Motor neuron (in vitro differentiated cells): ENCODE data around the gene BORA. TPM values are rescaled to one million over a fixed set of nuclear protein-coding genes. Genes with fewer than 3 reads are reported as not detected.
"Not testable (repeated sequence)": the region's sequence is repeated elsewhere in the genome, so short reads cannot be mapped to it uniquely, and the experiment has no call there.

Source experiments
- ATAC-seq, 8 experiments: fragments of 200-7000 bp; cut with Tn5 transposase; replicated peaks in 6 of 8; 2 replicates each; pipeline ENCODE4 v1.8.0; 2021; ENCODE audit warnings: mild to moderate bottlenecking in 8 of 8, moderate library complexity in 8 of 8
- H3K27ac ChIP-seq, 2 donors: fragments of 250-450 bp; sonication (Bioruptor Pico); 2 replicates each; pipeline ENCODE4 v1.9.0; 2021; ENCODE audit warnings: antibody characterized with exemption in 2 of 2, mild to moderate bottlenecking in 2 of 2, moderate library complexity in 1 of 2
- H3K4me1 ChIP-seq, 2 donors: fragments of 250-450 bp; sonication (Bioruptor Pico); replicated peaks in 1 of 2; 2 replicates each; pipeline ENCODE4 v1.6.1; 2021; ENCODE audit warnings: antibody characterized with exemption in 2 of 2, mild to moderate bottlenecking in 2 of 2, moderate library complexity in 1 of 2
- H3K4me3 ChIP-seq, 5 donors: fragments of 250-450 bp; sonication (Bioruptor Pico); 2 replicates each; pipeline ENCODE4 v1.9.0; 2021; ENCODE audit warnings: antibody characterized with exemption in 5 of 5, mild to moderate bottlenecking in 5 of 5, moderate library complexity in 4 of 5
- WGBS, 10 experiments: fragments of 450-650 bp; shearing (Covaris generic); methylation state at CpG; one replicate each; pipeline ENCODE4 v1.0.0; 2022; 5-methylcytosine and 5-hydroxymethylcytosine counted together
- in situ Hi-C, 9 experiments: fragments of 400-800 bp; cut with MboI; loops; one replicate each; pipeline ENCODE4 v1.15.0; 2021; ENCODE audit warnings: low sequenced_read_pairs in 9 of 9, low pct_unique_long_range_greater_than_20kb in 2 of 9; ENCODE audit not compliant: unreplicated experiment in 9 of 9
- total RNA-seq, 8 experiments: library from RNA; unstranded; fragments of 300-600 nt; gene quantifications; 2 replicates each; pipeline versions ENCODE4 v1.2.3 to v1.2.4, GENCODE V29; 2022

Gene BORA
- 10 to 100 TPM in 1 of 8 experiments, 1 to 10 TPM in 7; 2.3 to 12.5 (median 7.1) TPM for total RNA-seq

GRCh38 chr13:72727417-72728289 is at the start of gene BORA, which contains the start of gene MZT1:
TSS of gene BORA (plus strand) at chr13:72727923. CDS start at chr13:72728941, 1,018 bp downstream.
TSS of gene MZT1 (minus strand) at chr13:72727629. CDS start at chr13:72727602, 27 bp downstream.
- peak; percentile 92 to 96 (median 94) for ATAC-seq
- in situ Hi-C loops = no loop called here
- Histone ChIP-seq H3K4me3 (peak within 1 kb of the TSS; percentile 68 to 89 (median 72)), H3K4me1 (peaks cover 0 to 12% of the 10 kb centered on the region in 2 donors), H3K27ac (peak within 1 kb of the TSS; percentile 65 to 89)
- 0 to 2% (median 0%) methylated on average over 5 to 36 of the region's 71 CpGs; no CpG with 5 or more reads in 6 of the 10 experiments for whole genome bisulfite sequencing, 10 experiments

GRCh38 chr13:72678312-72678711 is 49.4 kb upstream of the BORA start:
- no peak for ATAC-seq
- WGBS, 10 experiments = 0 to 83% (median 67%) methylated on average over 1 of the region's 1 CpG; no CpG with 5 or more reads in 1 of the 10 experiments
- Histone ChIP-seq H3K4me3 (no peak overlapping the region), H3K4me1 (no peaks in the 10 kb centered on the region), H3K27ac (no peak overlapping the region)
- in situ Hi-C loops = no loop called here

- 0 to 100% (median 93%) methylated on average over 1 of the region's 1 CpG; no CpG with 5 or more reads in 4 of the 10 experiments for WGBS, 10 experiments
- no peaks in the 10 kb centered on the region for H3K4me1 ChIP-seq
- in situ Hi-C loops = no loop called here
- H3K27ac ChIP-seq = no peak overlapping the region
- no peak for ATAC-seq
- H3K4me3 ChIP-seq = no peak overlapping the region
Measured at GRCh38 chr13:72680353-72680752, 47.4 kb upstream of the BORA start.

GRCh38 chr13:72686766-72687165 is 41.0 kb upstream of the BORA start:
- in situ Hi-C loops = no loop called here
- Histone ChIP-seq H3K4me3 (no peak overlapping the region), H3K27ac (no peak overlapping the region), H3K4me1 (no peaks in the 10 kb centered on the region)
- WGBS, 10 experiments = 6 to 100% (median 56%) methylated on average over 1 to 3 of the region's 3 CpGs; no CpG with 5 or more reads in 1 of the 10 experiments
- no peak for ATAC-seq

- Histone ChIP-seq H3K4me3 (no peak overlapping the region), H3K4me1 (no peaks in the 10 kb centered on the region), H3K27ac (no peak overlapping the region)
- in situ Hi-C loops = no loop called here
- ATAC-seq = no peak
Measured at GRCh38 chr13:72689181-72689696, 38.5 kb upstream of the BORA start.

GRCh38 chr13:72692884-72693514 is 34.7 kb upstream of the BORA start:
- Histone ChIP-seq H3K4me3 (no peak overlapping the region), H3K27ac (no peak overlapping the region), H3K4me1 (no peaks in the 10 kb centered on the region)
- 10 to 94% (median 50%) methylated on average over 1 to 5 of the region's 5 CpGs; no CpG with 5 or more reads in 3 of the 10 experiments for whole genome bisulfite sequencing, 10 experiments
- in situ Hi-C loops = no loop called here
- ATAC-seq = no peak

GRCh38 chr13:72693832-72694231 is 33.9 kb upstream of the BORA start:
- 34 to 100% (median 85%) methylated on average over 1 to 4 of the region's 5 CpGs for WGBS, 10 experiments
- Histone ChIP-seq H3K4me1 (no peaks in the 10 kb centered on the region), H3K4me3 (no peak overlapping the region), H3K27ac (no peak overlapping the region)
- ATAC-seq = no peak
- in situ Hi-C loops = no loop called here

GRCh38 chr13:72694314-72694713 is 33.4 kb upstream of the BORA start:
- no peak overlapping the region for H3K27ac ChIP-seq
- WGBS, 10 experiments = 28 to 100% (median 83%) methylated on average over 1 to 7 of the region's 8 CpGs; no CpG with 5 or more reads in 1 of the 10 experiments

GRCh38 chr13:72696579-72696978 is 31.1 kb upstream of the BORA start:
- no peaks in the 10 kb centered on the region for H3K4me1 ChIP-seq
- no peak for ATAC-seq
- 0 to 71% (median 41%) methylated on average over 1 of the region's 1 CpG; no CpG with 5 or more reads in 2 of the 10 experiments for WGBS, 10 experiments
- H3K4me3 ChIP-seq = no peak overlapping the region
- no peak overlapping the region for H3K27ac ChIP-seq
- in situ Hi-C loops = no loop called here

More at GRCh38 chr13:72694314-72694713, 33.4 kb upstream of the BORA start:
- no peaks in the 10 kb centered on the region for H3K4me1 ChIP-seq
- in situ Hi-C loops = no loop called here
- no peak for ATAC-seq
- H3K4me3 ChIP-seq = no peak overlapping the region

GRCh38 chr13:72698164-72698563 is 29.6 kb upstream of the BORA start:
- 0 to 100% (median 80%) methylated on average over 1 to 2 of the region's 2 CpGs for WGBS, 10 experiments
- Histone ChIP-seq H3K4me3 (no peak overlapping the region), H3K27ac (no peak overlapping the region), H3K4me1 (no peaks in the 10 kb centered on the region)
- ATAC-seq = no peak
- in situ Hi-C loops = no loop called here

- H3K27ac ChIP-seq = no peak overlapping the region
- H3K4me1 ChIP-seq = no peaks in the 10 kb centered on the region
- in situ Hi-C loops = no loop called here
- no peak for ATAC-seq
- H3K4me3 ChIP-seq = no peak overlapping the region
- WGBS, 10 experiments = 83% methylated on average over 1 of the region's 1 CpG; no CpG with 5 or more reads in 9 of the 10 experiments
Measured at GRCh38 chr13:72700509-72700908, 27.2 kb upstream of the BORA start.

- in situ Hi-C loops = no loop called here
- H3K4me1 ChIP-seq = no peaks in the 10 kb centered on the region
- H3K27ac ChIP-seq = no peak overlapping the region
- WGBS, 10 experiments = 50 to 100% (median 78%) methylated on average over 1 to 3 of the region's 3 CpGs
- no peak for ATAC-seq
- no peak overlapping the region for H3K4me3 ChIP-seq
Measured at GRCh38 chr13:72716776-72717175, 10.9 kb upstream of the BORA start.

- ATAC-seq, H3K27ac ChIP-seq, in situ Hi-C loops: not testable (repeated sequence)
- peak overlapping the region; percentile 68 to 89 (median 72) for H3K4me3 ChIP-seq
- H3K4me1 ChIP-seq = peaks cover 0 to 12% of the 10 kb centered on the region in 2 donors
- 60 to 86% (median 79%) methylated on average over 2 to 13 of the region's 15 CpGs for WGBS, 10 experiments
Measured at GRCh38 chr13:72726185-72726584, 1.5 kb upstream of the BORA start.
